Neural progenitor cell (in vitro differentiated cells): ENCODE measurements around the gene RAB9A. TPM values are rescaled to one million over a fixed set of nuclear protein-coding genes. Genes with fewer than 3 reads are reported as not detected.

Experiments used
- DNase-seq: peaks from one replicate; pipeline ENCODE4 v3.0.0-alpha.2; 2016; ENCODE audit warnings: low spot score
- H2AFZ ChIP-seq: fragments of 200-600 bp; sonication (generic); replicated peaks from 2 replicates; pipeline ENCODE4 v1.6.1; 2016; ENCODE audit warnings: antibody characterized with exemption
- H3F3A ChIP-seq: fragments of 200-600 bp; sonication (generic); 2 replicates; pipeline ENCODE4 v1.6.1; 2016; ENCODE audit warnings: antibody characterized with exemption, low read depth
- H3K27ac ChIP-seq: fragments of 200-600 bp; sonication (generic); 2 replicates; pipeline ENCODE4 v1.5.1; 2016; ENCODE audit warnings: mild to moderate bottlenecking
- H3K27me3 ChIP-seq: fragments of 200-600 bp; sonication (generic); 2 replicates; pipeline ENCODE4 v1.6.1; 2016; ENCODE audit warnings: mild to moderate bottlenecking, moderate library complexity
- H3K36me3 ChIP-seq: fragments of 200-600 bp; sonication (generic); 2 replicates; pipeline ENCODE4 v1.5.1; 2016
- H3K4me1 ChIP-seq: fragments of 200-600 bp; sonication (generic); 2 replicates; pipeline ENCODE4 v1.6.1; 2016; ENCODE audit warnings: mixed run types
- H3K4me2 ChIP-seq: fragments of 200-600 bp; sonication (generic); 2 replicates; pipeline ENCODE4 v1.6.1; 2016
- H3K4me3 ChIP-seq: fragments of 200-600 bp; sonication (generic); 2 replicates; pipeline ENCODE4 v1.5.1; 2016
- H3K79me2 ChIP-seq: fragments of 200-600 bp; sonication (generic); 2 replicates; pipeline ENCODE4 v1.6.1; 2016; ENCODE audit warnings: low read depth
- H3K9ac ChIP-seq: fragments of 200-600 bp; sonication (generic); 2 replicates; pipeline ENCODE4 v1.6.1; 2016
- H3K9me3 ChIP-seq: fragments of 200-600 bp; sonication (generic); 2 replicates; pipeline ENCODE4 v1.5.1; 2016; ENCODE audit warnings: low read depth
- H4K20me1 ChIP-seq: fragments of 200-600 bp; sonication (generic); 2 replicates; pipeline ENCODE4 v1.6.1; 2016; ENCODE audit warnings: low read depth
- H3K27ac Mint-ChIP-seq: 3 replicates; pipeline ENCODE4 v1.8.0; 2021; ENCODE audit warnings: mixed read lengths
- H3K27me3 Mint-ChIP-seq: 2 replicates; pipeline ENCODE4 v1.8.0; 2022; ENCODE audit warnings: low read depth, mild to moderate bottlenecking, inconsistent platforms, moderate library complexity, mixed read lengths; ENCODE audit not compliant: insufficient read depth
- H3K36me3 Mint-ChIP-seq: 3 replicates; pipeline ENCODE4 v1.8.0; 2021; ENCODE audit warnings: mixed read lengths
- H3K4me1 Mint-ChIP-seq: 3 replicates; pipeline ENCODE4 v1.8.0; 2021; ENCODE audit warnings: mixed read lengths
- H3K4me3 Mint-ChIP-seq: 3 replicates; pipeline ENCODE4 v1.8.0; 2021; ENCODE audit warnings: mild to moderate bottlenecking, moderate library complexity, mixed read lengths
- H3K9me3 Mint-ChIP-seq: 3 replicates; pipeline ENCODE4 v1.8.0; 2020; ENCODE audit warnings: mixed read lengths
- CTCF ChIP-seq: fragments of 200-600 bp; sonication (generic); IDR thresholded peaks from 2 replicates; pipeline ENCODE4 v1.5.1; 2017; ENCODE audit warnings: antibody characterized with exemption, mild to moderate bottlenecking
- EZH2 ChIP-seq: fragments of 200-600 bp; sonication (generic); IDR thresholded peaks from 2 replicates; pipeline ENCODE4 v1.6.1; 2017; ENCODE audit warnings: antibody characterized with exemption, mild to moderate bottlenecking, moderate library complexity
- EZH2phosphoT487 ChIP-seq: fragments of 200-600 bp; sonication (generic); IDR thresholded peaks from 2 replicates; pipeline ENCODE4 v1.6.1; 2017; ENCODE audit warnings: antibody characterized with exemption
- total RNA-seq: library from RNA; depleted of rRNA; stranded (reverse); fragments of >200 nt; gene quantifications from 2 replicates; pipeline ENCODE4 v1.2.3, GENCODE V29; 2015; ENCODE audit warnings: low replicate concordance

Gene RAB9A
- total RNA-seq, 1 donor from 2014 or later, result 30.5 TPM

GRCh38 chrX:13703135-13703534 is 14.2 kb downstream of the RAB9A start:
- H2AFZ ChIP-seq, result no peak overlapping the region
- no peak overlapping the region for H3K4me2 ChIP-seq
- TF ChIP-seq EZH2, result no peak
- no peak for TF ChIP-seq EZH2phosphoT487
- no peak for TF ChIP-seq CTCF
- H3K27ac Mint-ChIP-seq, result no peak overlapping the region
- H3K9ac ChIP-seq, result no peak overlapping the region
- H4K20me1 ChIP-seq, result peaks cover 67% of the 10 kb centered on the region
- no peaks in the 10 kb centered on the region for H3K9me3 ChIP-seq
- no peaks in the 10 kb centered on the region for H3K36me3 ChIP-seq
- peaks cover 9% of the 10 kb centered on the region for H3K36me3 Mint-ChIP-seq
- H3K4me1 Mint-ChIP-seq, result no peaks in the 10 kb centered on the region
- H3K9me3 Mint-ChIP-seq, result peaks cover 2% of the 10 kb centered on the region
- DNase-seq, result no peak
- peaks cover 73% of the 10 kb centered on the region for H3K79me2 ChIP-seq
- no peak overlapping the region for H3K4me3 Mint-ChIP-seq
- H3K4me3 ChIP-seq, result no peak overlapping the region
- H3F3A ChIP-seq, result no peaks in the 10 kb centered on the region
- H3K27me3 Mint-ChIP-seq, result no peaks in the 10 kb centered on the region
- H3K27me3 ChIP-seq, result no peaks in the 10 kb centered on the region
- H3K4me1 ChIP-seq, result peaks cover 9% of the 10 kb centered on the region
- H3K27ac ChIP-seq, result no peak overlapping the region

GRCh38 chrX:13703589-13703988 is 14.7 kb downstream of the RAB9A start:
- TF ChIP-seq EZH2, result no peak
- TF ChIP-seq EZH2phosphoT487, result no peak
- no peak for TF ChIP-seq CTCF
- no peaks in the 10 kb centered on the region for H3K27me3 Mint-ChIP-seq
- Histone ChIP-seq H3K4me2 (no peak overlapping the region), H3K79me2 (peaks cover 68% of the 10 kb centered on the region), H4K20me1 (peaks cover 62% of the 10 kb centered on the region), H3K36me3 (no peaks in the 10 kb centered on the region), H3K9me3 (no peaks in the 10 kb centered on the region), H3K27ac (no peak overlapping the region), H3K4me1 (peaks cover 9% of the 10 kb centered on the region), H3F3A (no peaks in the 10 kb centered on the region), H2AFZ (no peak overlapping the region), H3K4me3 (no peak overlapping the region), H3K9ac (no peak overlapping the region), H3K27me3 (no peaks in the 10 kb centered on the region)
- H3K4me3 Mint-ChIP-seq, result no peak overlapping the region
- no peak overlapping the region for H3K27ac Mint-ChIP-seq
- H3K4me1 Mint-ChIP-seq, result no peaks in the 10 kb centered on the region
- peaks cover 2% of the 10 kb centered on the region for H3K9me3 Mint-ChIP-seq
- peaks cover 9% of the 10 kb centered on the region for H3K36me3 Mint-ChIP-seq
- DNase-seq, result no peak

GRCh38 chrX:13711141-13711540 is 22.2 kb downstream of the RAB9A start:
- no peak overlapping the region for H3K4me2 ChIP-seq
- no peaks in the 10 kb centered on the region for H3F3A ChIP-seq
- H3K27ac ChIP-seq, result no peak overlapping the region
- H3K4me1 ChIP-seq, result no peaks in the 10 kb centered on the region
- Mint-ChIP-seq H3K9me3 (peaks cover 4% of the 10 kb centered on the region), H3K27ac (no peak overlapping the region), H3K36me3 (peaks cover 28% of the 10 kb centered on the region), H3K4me1 (no peaks in the 10 kb centered on the region), H3K27me3 (peaks cover 2% of the 10 kb centered on the region), H3K4me3 (no peak overlapping the region)
- H3K79me2 ChIP-seq, result peaks cover 3% of the 10 kb centered on the region
- H3K4me3 ChIP-seq, result no peak overlapping the region
- H3K27me3 ChIP-seq, result no peaks in the 10 kb centered on the region
- H3K36me3 ChIP-seq, result peaks cover 5% of the 10 kb centered on the region
- no peak overlapping the region for H3K9ac ChIP-seq
- TF ChIP-seq EZH2phosphoT487 (no peak), CTCF (no peak), EZH2 (no peak)
- no peak overlapping the region for H2AFZ ChIP-seq
- DNase-seq, result no peak
- no peaks in the 10 kb centered on the region for H3K9me3 ChIP-seq
- H4K20me1 ChIP-seq, result peaks cover 8% of the 10 kb centered on the region
